Measurements from ENCODE around the gene RGS5.

- TF ChIP-seq ARNT (IDR thresholded peaks at IDR 0.05) (no peak), CTBP1 (IDR thresholded peaks at IDR 0.05; ENCODE audit: borderline replicate concordance) (no peak), SP1 (IDR thresholded peaks at IDR 0.05) (no peak), TARDBP (IDR thresholded peaks at IDR 0.05) (no peak), LEF1 (IDR thresholded peaks at IDR 0.05; ENCODE audit: borderline replicate concordance) (no peak), BHLHE40 (IDR thresholded peaks at IDR 0.05; ENCODE audit: borderline replicate concordance) (no peak), ZNF384 (IDR thresholded peaks at IDR 0.05) (no peak), FOXM1 (IDR thresholded peaks at IDR 0.05; ENCODE audit: borderline replicate concordance) (no peak), FOXK2 (IDR thresholded peaks at IDR 0.05) (no peak), FOXA1 (IDR thresholded peaks at IDR 0.05) (no peak), ELF4 (IDR thresholded peaks at IDR 0.05) (no peak), SUZ12 (IDR thresholded peaks at IDR 0.05) (no peak)
Observed at GRCh38 chr1:163115887-163116286, 86.8 kb downstream of the RGS5 start.

Measured in HEK293T (cell line).